HepG2 (cell line): ENCODE results near the gene CRTC2. TPM values are rescaled to one million over a fixed set of nuclear protein-coding genes. Genes with fewer than 3 reads are reported as not detected.

ENCODE experiments used
- ARNT ChIP-seq: fragments of 450-650 bp; IDR thresholded peaks from 2 replicates; pipeline ENCODE4 v1.6.1; 2017
- BCLAF1 ChIP-seq: fragments of 450-650 bp; IDR thresholded peaks from 2 replicates; pipeline ENCODE4 v1.6.1; 2017; ENCODE audit warnings: mild to moderate bottlenecking
- GPN1 ChIP-seq: sonication (generic); formaldehyde crosslinking; IDR thresholded peaks from 2 replicates; pipeline ENCODE4 v1.5.1; 2020; ENCODE audit warnings: missing genetic modification reagents, borderline replicate concordance
- IRF2 ChIP-seq: IDR thresholded peaks from 2 replicates; pipeline ENCODE4 v1.6.1; 2018; ENCODE audit warnings: missing genetic modification reagents, missing compliant biosample characterization
- MBD4 ChIP-seq: IDR thresholded peaks from 2 replicates; pipeline ENCODE4 v1.6.1; 2012; ENCODE audit warnings: low read length, inconsistent platforms, borderline replicate concordance
- MLX ChIP-seq: IDR thresholded peaks from 2 replicates; pipeline ENCODE4 v1.6.1; 2016
- MYC ChIP-seq: sonication (generic); formaldehyde crosslinking; IDR thresholded peaks from 2 replicates; pipeline ENCODE4 v1.9.0; 2021; ENCODE audit warnings: missing genetic modification reagents, borderline replicate concordance
- PBX2 ChIP-seq: IDR thresholded peaks from 2 replicates; pipeline ENCODE4 v1.6.1; 2016; ENCODE audit warnings: control low read depth
- POLR2AphosphoS2 ChIP-seq: IDR thresholded peaks from 2 replicates; pipeline ENCODE4 v1.6.1; 2011; ENCODE audit warnings: low read depth, low read length, improper control_type of control experiment
- SAFB2 ChIP-seq: sonication (generic); formaldehyde crosslinking; IDR thresholded peaks from 2 replicates; pipeline ENCODE4 v1.5.1; 2020; ENCODE audit warnings: missing genetic modification reagents, low read depth, mild to moderate bottlenecking, borderline replicate concordance
- SP5 ChIP-seq: IDR thresholded peaks from 2 replicates; pipeline ENCODE4 v1.6.1; 2016; ENCODE audit warnings: low read depth, borderline replicate concordance
- TCF12 ChIP-seq, 2 experiments: fragments of 450-650 bp in 1 of 2; sonication (generic) in 1 of 2; formaldehyde crosslinking in 1 of 2; IDR thresholded peaks; 2 replicates each; pipeline versions ENCODE4 v1.6.1 to v1.8.0; 2017 to 2022; ENCODE audit warnings: antibody characterized with exemption in 1 of 2, mild to moderate bottlenecking in 1 of 2, missing genetic modification reagents in 1 of 2, moderate library complexity in 1 of 2
- YY1 ChIP-seq: IDR thresholded peaks from 2 replicates; pipeline ENCODE4 v1.6.1; 2011; ENCODE audit warnings: low read length, low read depth, moderate library complexity, mild to moderate bottlenecking; ENCODE audit not compliant: insufficient read depth, insufficient replicate concordance
- ZBTB8A ChIP-seq: sonication (generic); formaldehyde crosslinking; IDR thresholded peaks from 2 replicates; pipeline ENCODE4 v1.4.0; 2020; ENCODE audit warnings: mild to moderate bottlenecking, low read depth, missing genetic modification reagents, borderline replicate concordance
- ZNF329 ChIP-seq: sonication (generic); formaldehyde crosslinking; IDR thresholded peaks from 2 replicates; pipeline ENCODE4 v1.9.0; 2021; ENCODE audit warnings: low read depth, mild to moderate bottlenecking, missing genetic modification reagents
- ZNF333 ChIP-seq: sonication (generic); formaldehyde crosslinking; IDR thresholded peaks from 2 replicates; pipeline ENCODE4 v1.4.0; 2020; ENCODE audit warnings: mild to moderate bottlenecking, missing genetic modification reagents, borderline replicate concordance
- ZNF713 ChIP-seq: sonication (generic); formaldehyde crosslinking; IDR thresholded peaks from 2 replicates; pipeline ENCODE4 v1.4.0; 2020; ENCODE audit warnings: mild to moderate bottlenecking, missing genetic modification reagents
- ZNF780A ChIP-seq: sonication (generic); formaldehyde crosslinking; IDR thresholded peaks from 2 replicates; pipeline ENCODE4 v1.8.0; 2022; ENCODE audit warnings: mild to moderate bottlenecking, missing genetic modification reagents, moderate library complexity
- ZNF790 ChIP-seq: sonication (generic); formaldehyde crosslinking; IDR thresholded peaks from 2 replicates; pipeline ENCODE4 v1.8.0; 2022; ENCODE audit warnings: missing genetic modification reagents, mild to moderate bottlenecking, borderline replicate concordance
- ZSCAN9 ChIP-seq: IDR thresholded peaks from 2 replicates; pipeline ENCODE4 v1.6.1; 2016; ENCODE audit warnings: borderline replicate concordance
- polyA plus RNA-seq, 8 experiments: library from polyadenylated mRNA; depleted of rRNA in 3 of 8; stranded (reverse) in 7 of 8; unstranded in 1 of 8; fragments of >200 nt; fragmentation: Illumina TruSeq in 4 of 8; extraction: Trizol in 4 of 8; gene quantifications; 2 replicates each; pipeline versions ENCODE4 v1.2.1 to v1.2.3, GENCODE V29; 2011 to 2016; ENCODE audit warnings: low read depth in 4 of 8, missing spikeins in 1 of 8, mixed read lengths in 1 of 8; ENCODE audit not compliant: insufficient read depth in 1 of 8
- total RNA-seq, 5 experiments: library from RNA; depleted of rRNA; stranded (reverse); fragments of >200 nt; fragmentation: Illumina TruSeq; extraction: Trizol; gene quantifications; 2 replicates each; pipeline ENCODE4 v1.2.3, GENCODE V29; 2016; ENCODE audit warnings: low read depth in 1 of 5
- TF ChIP-seq, protein P1 (sequence below): sonication (generic); formaldehyde crosslinking; IDR thresholded peaks from 2 replicates; pipeline ENCODE4 v1.5.1; 2020; ENCODE audit warnings: missing genetic modification reagents, mild to moderate bottlenecking, borderline replicate concordance
- TF ChIP-seq, protein P2 (sequence below): sonication (generic); formaldehyde crosslinking; IDR thresholded peaks from 2 replicates; pipeline ENCODE4 v1.4.0; 2020; ENCODE audit warnings: missing genetic modification reagents

The CRTC2 gene
- total and polyA plus RNA-seq, 2 of the 13 experiments (the other 11 are each of a cell fraction or from before 2014, with no cell fraction given), result 6.1 to 26.7 TPM

GRCh38 chr1:153945795-153946621 is 12.4 kb downstream of the CRTC2 start (continued):
- TF ChIP-seq ZNF333 (CRISPR knock-in tag), result 0 out of 2 replicates have a peak, but pooled peaks have one; percentile 26
- TF ChIP-seq ARNT, result no peak
- no peak; the same call in 1 of the 2 replicates for TF ChIP-seq IRF2 (CRISPR knock-in tag)
- no peak; the same call in 1 of the 2 replicates for TF ChIP-seq ZNF713 (CRISPR knock-in tag)
- no peak for TF ChIP-seq MLX
- no peak for TF ChIP-seq BCLAF1
- TF ChIP-seq, protein P1, sequence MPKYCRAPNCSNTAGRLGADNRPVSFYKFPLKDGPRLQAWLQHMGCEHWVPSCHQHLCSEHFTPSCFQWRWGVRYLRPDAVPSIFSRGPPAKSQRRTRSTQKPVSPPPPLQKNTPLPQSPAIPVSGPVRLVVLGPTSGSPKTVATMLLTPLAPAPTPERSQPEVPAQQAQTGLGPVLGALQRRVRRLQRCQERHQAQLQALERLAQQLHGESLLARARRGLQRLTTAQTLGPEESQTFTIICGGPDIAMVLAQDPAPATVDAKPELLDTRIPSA (CRISPR knock-in tag), result peak; percentile 3; the same call in 1 of the 2 replicates
- no peak for TF ChIP-seq ZBTB8A (CRISPR knock-in tag)
- TF ChIP-seq POLR2AphosphoS2, result no peak
- no peak for TF ChIP-seq GPN1
- TF ChIP-seq SAFB2 (CRISPR knock-in tag), result 0 out of 2 replicates have a peak, but pooled peaks have one; percentile 46
- TF ChIP-seq YY1, result no peak
- TF ChIP-seq ZNF329 (CRISPR knock-in tag), result no peak; the same call in 1 of the 2 replicates
- no peak for TF ChIP-seq ZSCAN9 (CRISPR knock-in tag)
- TF ChIP-seq, protein P2, sequence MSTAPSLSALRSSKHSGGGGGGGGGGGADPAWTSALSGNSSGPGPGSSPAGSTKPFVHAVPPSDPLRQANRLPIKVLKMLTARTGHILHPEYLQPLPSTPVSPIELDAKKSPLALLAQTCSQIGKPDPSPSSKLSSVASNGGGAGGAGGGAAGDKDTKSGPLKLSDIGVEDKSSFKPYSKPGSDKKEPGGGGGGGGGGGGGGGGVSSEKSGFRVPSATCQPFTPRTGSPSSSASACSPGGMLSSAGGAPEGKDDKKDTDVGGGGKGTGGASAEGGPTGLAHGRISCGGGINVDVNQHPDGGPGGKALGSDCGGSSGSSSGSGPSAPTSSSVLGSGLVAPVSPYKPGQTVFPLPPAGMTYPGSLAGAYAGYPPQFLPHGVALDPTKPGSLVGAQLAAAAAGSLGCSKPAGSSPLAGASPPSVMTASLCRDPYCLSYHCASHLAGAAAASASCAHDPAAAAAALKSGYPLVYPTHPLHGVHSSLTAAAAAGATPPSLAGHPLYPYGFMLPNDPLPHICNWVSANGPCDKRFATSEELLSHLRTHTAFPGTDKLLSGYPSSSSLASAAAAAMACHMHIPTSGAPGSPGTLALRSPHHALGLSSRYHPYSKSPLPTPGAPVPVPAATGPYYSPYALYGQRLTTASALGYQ (CRISPR knock-in tag), result no peak
- peak; percentile 67; the same call in 1 of the 2 replicates for TF ChIP-seq ZNF790 (CRISPR knock-in tag)
- TF ChIP-seq SP5 (CRISPR knock-in tag), result no peak
- peak; percentile 62; the same call in 1 of the 2 replicates for TF ChIP-seq ZNF780A (CRISPR knock-in tag)
- TF ChIP-seq MBD4, result no peak
- peak; percentile 73 for TF ChIP-seq MYC
- no peak for TF ChIP-seq PBX2
- no peak for TF ChIP-seq TCF12 (IDR thresholded peaks at IDR 0.05)
- 0 out of 2 replicates have a peak, but pooled peaks have one; percentile 28 for TF ChIP-seq TCF12 (CRISPR knock-in tag; IDR thresholded peaks at IDR 0.05)
